Choroid plexus epithelial cell (primary cell): ENCODE measurements around the gene CCM2.

Experiments used
- DNase-seq: peaks from one replicate; pipeline ENCODE4 v3.0.0-alpha.2; 2010; ENCODE audit warnings: low read depth
- H3K4me3 ChIP-seq: 2 replicates; pipeline ENCODE4 v1.5.1; 2011; ENCODE audit warnings: low read depth, mild to moderate bottlenecking, control low read depth, low read length, moderate library complexity
- CTCF ChIP-seq: conservative IDR thresholded peaks from 2 replicates; pipeline ENCODE4 v1.5.1; 2011; ENCODE audit warnings: low read depth, mild to moderate bottlenecking, control low read depth, inconsistent platforms, low read length, moderate library complexity

The CCM2 gene

GRCh38 chr7:45077579-45077978, 77.6 kb downstream of the CCM2 start:
- no peak for DNase-seq
- no peak overlapping the region for H3K4me3 ChIP-seq
- TF ChIP-seq CTCF: no peak

DNA sequence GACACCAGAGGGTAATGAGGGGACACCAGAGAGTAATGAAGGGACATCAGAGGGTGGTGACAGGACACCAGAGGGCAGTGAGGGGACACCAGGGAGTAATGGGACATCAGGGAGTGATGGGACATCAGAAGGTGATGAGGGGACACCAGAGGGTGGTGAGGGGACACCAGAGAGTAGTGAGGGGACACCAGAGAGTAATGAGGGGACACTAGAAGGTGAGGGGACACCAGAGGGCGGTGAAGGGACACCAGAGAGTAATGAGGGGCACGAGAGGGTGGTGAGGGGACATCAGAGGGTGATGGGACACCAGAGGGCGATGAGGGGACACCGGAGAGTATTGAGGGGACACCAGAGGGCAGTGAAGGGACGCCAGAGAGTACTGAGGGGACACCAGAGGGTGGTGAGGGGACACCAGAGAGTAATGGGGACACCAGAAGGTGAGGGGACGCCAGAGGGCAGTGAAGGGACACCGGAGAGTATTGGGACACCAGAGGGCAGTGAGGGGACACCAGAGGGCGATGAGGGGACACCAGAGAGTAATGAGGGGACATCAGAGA, 78.2 kb downstream of the CCM2 start:
- no peak overlapping the region for H3K4me3 ChIP-seq
- TF ChIP-seq CTCF: no peak
- no peak for DNase-seq

- no peak for DNase-seq
- H3K4me3 ChIP-seq: no peak overlapping the region
- TF ChIP-seq CTCF: no peak
Observed at GRCh38 chr7:45080265-45080957, 80.4 kb downstream of the CCM2 start.

DNA sequence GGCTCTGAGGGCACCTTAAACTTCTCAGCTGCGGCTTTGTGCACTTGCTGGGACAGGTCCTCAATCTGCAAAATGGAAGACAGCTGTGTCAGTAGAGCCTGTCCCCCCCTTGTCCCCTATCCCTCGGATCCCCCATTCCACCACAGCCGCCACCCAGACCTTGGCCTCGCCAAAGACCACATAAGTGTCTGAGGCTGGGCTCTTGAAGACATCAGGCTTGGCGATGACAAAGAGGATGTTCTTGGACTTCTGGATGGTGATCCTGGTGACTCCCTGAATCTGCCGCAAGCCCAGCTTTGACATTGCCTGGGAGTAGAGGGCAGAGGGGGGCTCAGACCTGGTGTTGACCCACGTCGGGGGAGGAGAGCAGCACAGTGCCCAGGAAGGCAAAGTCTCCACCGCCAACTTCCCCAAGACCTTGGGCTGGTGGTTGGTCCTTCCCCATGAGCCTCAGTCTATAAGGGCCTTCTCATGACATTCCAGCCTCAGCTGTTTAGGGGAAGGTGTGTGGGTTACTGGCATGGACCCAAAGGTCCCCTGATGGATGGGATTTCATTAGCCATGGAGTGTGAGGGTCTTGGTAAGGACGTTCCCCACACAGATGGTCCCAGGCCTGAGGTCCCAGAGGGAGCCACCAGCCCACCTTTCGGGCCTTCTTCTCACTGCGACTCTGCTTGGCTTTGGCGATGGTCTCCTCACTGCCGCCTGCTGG, 81.1 kb downstream of the CCM2 start:
- no peak for DNase-seq
- H3K4me3 ChIP-seq: no peak overlapping the region
- TF ChIP-seq CTCF: no peak

- H3K4me3 ChIP-seq: no peak overlapping the region
- DNase-seq: no peak
- TF ChIP-seq CTCF: no peak
Observed at GRCh38 chr7:45081670-45081974, 81.6 kb downstream of the CCM2 start.

DNA sequence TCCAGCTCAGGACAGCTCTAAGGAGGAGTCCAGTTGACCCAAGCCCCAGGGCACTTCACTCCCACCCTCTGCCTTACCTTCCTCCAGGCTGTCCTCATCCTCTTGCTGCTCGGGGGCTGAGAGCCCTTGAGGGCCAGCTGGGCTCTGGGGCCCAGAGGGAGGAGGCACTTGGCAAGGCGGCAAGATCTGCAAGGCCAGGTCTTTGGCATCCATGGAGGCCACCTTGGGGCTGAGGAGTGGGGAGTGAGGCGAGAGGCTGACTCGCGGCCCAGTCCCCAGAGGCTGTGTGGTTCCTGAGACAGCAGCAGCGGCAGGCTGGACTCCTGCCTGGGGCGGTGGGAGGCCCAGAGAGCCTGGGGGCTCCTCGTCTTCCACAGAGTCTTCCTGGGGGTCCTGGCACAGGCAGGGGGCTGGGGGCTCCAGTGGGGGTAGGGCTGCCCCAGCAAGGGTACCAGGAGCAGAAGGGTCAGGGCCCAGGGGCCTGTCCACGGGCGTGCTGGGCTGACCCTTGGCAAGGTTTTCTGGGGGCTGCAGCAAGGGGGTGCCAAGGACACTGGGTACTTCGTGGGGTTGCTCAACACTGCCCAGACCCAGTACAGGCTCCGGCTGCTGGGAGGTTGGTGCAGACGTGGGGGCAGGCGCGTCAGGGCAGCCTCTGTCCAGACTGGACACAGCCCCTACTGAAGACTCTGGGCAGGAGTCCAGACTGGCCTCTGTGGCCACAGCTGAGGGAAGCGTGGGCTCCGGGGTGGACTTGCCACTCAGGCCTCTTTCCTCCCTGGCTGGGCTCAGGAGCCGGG, 82.2 kb downstream of the CCM2 start:
- H3K4me3 ChIP-seq: no peak overlapping the region
- peak; percentile 27 for DNase-seq

More for the DNA sequence above, 82.2 kb downstream of the CCM2 start:
- no peak for TF ChIP-seq CTCF
